ENCODE data around the gene NTNG2.

NTNG2 gene

GRCh38 chr9:132238026-132238972 lies 76.4 kb downstream of the NTNG2 start:
- no peak for DNase-seq

- no peak for DNase-seq
These were observed 77.1 kb downstream of the NTNG2 start for GRCh38 chr9:132238992-132239391.

- no peak for DNase-seq
These were observed 77.7 kb downstream of the NTNG2 start for GRCh38 chr9:132239518-132239917.

- DNase-seq: no peak
These were observed 78.4 kb downstream of the NTNG2 start for GRCh38 chr9:132239999-132240840.

- DNase-seq: peak; percentile 97 to 98
These were observed 79.1 kb downstream of the NTNG2 start for GRCh38 chr9:132240841-132241482.

GRCh38 chr9:132241483-132241839 lies 79.6 kb downstream of the NTNG2 start:
- no peak for DNase-seq

- DNase-seq: peak; percentile 39 to 47
These were observed 80.2 kb downstream of the NTNG2 start for GRCh38 chr9:132241840-132242620.

- DNase-seq: no peak
These were observed 80.8 kb downstream of the NTNG2 start for GRCh38 chr9:132242621-132243155.

- DNase-seq: no peak
These were observed 81.6 kb downstream of the NTNG2 start for GRCh38 chr9:132243156-132244074.

- DNase-seq: no peak
These were observed 83.0 kb downstream of the NTNG2 start for GRCh38 chr9:132244582-132245455.

GRCh38 chr9:132245465-132245864 lies 83.6 kb downstream of the NTNG2 start:
- no peak for DNase-seq

GRCh38 chr9:132247942-132248341 lies 86.1 kb downstream of the NTNG2 start:
- DNase-seq: no peak

- DNase-seq: no peak
These were observed 87.3 kb downstream of the NTNG2 start for GRCh38 chr9:132249123-132249522.

GRCh38 chr9:132249690-132250089 lies 87.8 kb downstream of the NTNG2 start:
- DNase-seq: no peak

- no peak for DNase-seq
These were observed 88.7 kb downstream of the NTNG2 start for GRCh38 chr9:132250324-132251262.

GRCh38 chr9:132260846-132261245 lies 99.0 kb downstream of the NTNG2 start:
- DNase-seq: no peak

- no peak for DNase-seq
These were observed 104.2 kb downstream of the NTNG2 start for GRCh38 chr9:132266017-132266416.

- DNase-seq: no peak
These were observed 105.8 kb downstream of the NTNG2 start for GRCh38 chr9:132267660-132268059.

Data from stimulated activated CD4-positive, alpha-beta T cell treated with anti-CD3 and anti-CD28 coated beads, Interleukin-2, amount 100 ng/mL, for 24 hours (primary cell).